K562 (cell line): ENCODE data around the gene LUZP1. TPM values are rescaled to one million over a fixed set of nuclear protein-coding genes. Genes with fewer than 3 reads are reported as not detected.

Source experiments
- ATAC-seq: fragments of 200-7000 bp; cut with Tn5 transposase; 3 replicates; pipeline ENCODE4 v1.9.1; 2020; ENCODE audit warnings: moderate library complexity
- BruUV-seq: library from RNA; stranded (reverse); fragments of 400-500 nt; replicated peaks from 2 replicates; lab custom pipeline; 2021; lab: Mats Ljungman, UMichigan
- CTCF ChIA-PET: fragments of 300-600 bp; formaldehyde crosslinking; extraction: SDS; loops from one replicate; lab custom pipeline; 2021; ENCODE audit warnings: low intra/inter-chr PET ratio; lab: Yijun Ruan, JAX
- POLR2A ChIA-PET: fragments of 300-600, 350-650 bp; sonication (Branson Sonifier 250); formaldehyde crosslinking; extraction: SDS; loops from one replicate; lab custom pipeline; 2021; ENCODE audit warnings: antibody characterized with exemption, inconsistent platforms; lab: Yijun Ruan, JAX
- DNase-seq, 4 experiments: peaks; one replicate each; pipeline versions ENCODE4 v3.0.0 to v3.0.0-alpha.2; 2011 to 2018; ENCODE audit warnings: low spot score in 3 of 4, mixed read lengths in 3 of 4; ENCODE audit errors: extremely low read depth in 1 of 4
- FAIRE-seq: peaks from 2 replicates; lab custom pipeline; 2011; peaks lifted over from hg19 to GRCh38; lab: Jason Lieb, UNC
- H2AFZ ChIP-seq: 2 replicates; pipeline ENCODE4 v1.6.0; 2011; ENCODE audit warnings: low read depth, low read length, control low read depth, inconsistent platforms
- H3K27ac ChIP-seq: fragments of 200-600 bp; 3 replicates; pipeline ENCODE4 v1.8.0; 2011; ENCODE audit warnings: low read depth, mild to moderate bottlenecking, control low read depth, inconsistent platforms, low read length, moderate library complexity, mixed read lengths; ENCODE audit errors: extremely low read depth
- H3K27me3 ChIP-seq, 2 experiments: fragments of 300-600 bp in 1 of 2; 2 replicates in 1 of 2; 3 replicates in 1 of 2; pipeline versions ENCODE4 v1.6.0 to v1.8.0; 2011; ENCODE audit warnings: inconsistent platforms in 2 of 2, low read length in 2 of 2, mild to moderate bottlenecking in 1 of 2, mixed read lengths in 1 of 2, moderate library complexity in 1 of 2; ENCODE audit not compliant: control insufficient read depth in 2 of 2, insufficient read depth in 2 of 2
- H3K36me3 ChIP-seq: fragments of 300-600 bp; 3 replicates; pipeline ENCODE4 v1.8.0; 2011; ENCODE audit warnings: mild to moderate bottlenecking, low read length, inconsistent platforms; ENCODE audit not compliant: control insufficient read depth, insufficient read depth
- H3K4me1 ChIP-seq, 2 experiments: fragments of 200-600 bp in 1 of 2; replicated peaks in 1 of 2; 2 replicates in 1 of 2; 3 replicates in 1 of 2; pipeline versions ENCODE4 v1.5.1 to v1.8.0; 2011; ENCODE audit warnings: inconsistent platforms in 2 of 2, low read length in 2 of 2, mild to moderate bottlenecking in 1 of 2, mixed read lengths in 1 of 2, moderate library complexity in 1 of 2; ENCODE audit not compliant: control insufficient read depth in 2 of 2, insufficient read depth in 2 of 2
- H3K4me2 ChIP-seq: 2 replicates; pipeline ENCODE4 v1.6.1; 2011; ENCODE audit warnings: low read length, control low read depth, inconsistent platforms, mixed read lengths; ENCODE audit not compliant: insufficient read depth
- H3K4me3 ChIP-seq: fragments of 200-600 bp; sonication (generic), shearing (Covaris generic); 2 replicates; pipeline ENCODE4 v1.5.1; 2016; ENCODE audit warnings: control low read depth, inconsistent platforms
- H3K79me2 ChIP-seq: fragments of 200-600 bp; 3 replicates; pipeline ENCODE4 v1.8.0; 2011; ENCODE audit warnings: low read length, inconsistent platforms; ENCODE audit not compliant: control insufficient read depth, insufficient read depth
- H3K9ac ChIP-seq, 2 experiments: 2 replicates each; pipeline versions ENCODE4 v1.6.0 to v1.6.1; 2011; ENCODE audit warnings: low read depth in 2 of 2, low read length in 2 of 2, control low read depth in 1 of 2, inconsistent platforms in 1 of 2, mild to moderate bottlenecking in 1 of 2, mixed read lengths in 1 of 2; ENCODE audit not compliant: insufficient read depth in 1 of 2
- H3K9me1 ChIP-seq: one replicate; pipeline ENCODE4 v1.6.0; 2011; ENCODE audit warnings: inconsistent platforms, mild to moderate bottlenecking, low read length, moderate library complexity; ENCODE audit not compliant: control insufficient read depth, insufficient read depth
- H3K9me3 ChIP-seq: replicated peaks from 2 replicates; pipeline ENCODE4 v1.5.1; 2011; ENCODE audit warnings: low read depth, low read length, inconsistent platforms; ENCODE audit not compliant: control insufficient read depth, insufficient read depth
- H4K20me1 ChIP-seq: replicated peaks from 2 replicates; pipeline ENCODE4 v1.6.1; 2011; ENCODE audit warnings: low read length, inconsistent platforms, mixed read lengths; ENCODE audit not compliant: control insufficient read depth, insufficient read depth
- BCOR ChIP-seq: fragments of 450-650 bp; IDR thresholded peaks from 2 replicates; pipeline ENCODE4 v1.6.1; 2016
- CREBBP ChIP-seq: IDR thresholded peaks from one replicate; pipeline ENCODE4 v1.6.1; 2012; ENCODE audit warnings: low read depth, mild to moderate bottlenecking, control low read depth, inconsistent platforms, low read length
- ELF2 ChIP-seq: fragments of 250-450 bp; sonication (Bioruptor Pico); IDR thresholded peaks from 2 replicates; pipeline ENCODE4 v1.5.0; 2021; ENCODE audit warnings: mild to moderate bottlenecking
- ETS2 ChIP-seq: IDR thresholded peaks from 2 replicates; pipeline ENCODE4 v1.6.1; 2016; ENCODE audit warnings: borderline replicate concordance, missing genetic modification characterization, mild to moderate bottlenecking, moderate library complexity, missing compliant biosample characterization; ENCODE audit not compliant: poor library complexity, severe bottlenecking
- MBD2 ChIP-seq: sonication (generic); IDR thresholded peaks from 2 replicates; pipeline ENCODE4 v1.6.1; 2016; ENCODE audit warnings: low read depth, borderline replicate concordance
- NFIC ChIP-seq: fragments of 450-650 bp; IDR thresholded peaks from 2 replicates; pipeline ENCODE4 v1.6.1; 2017; ENCODE audit warnings: mild to moderate bottlenecking, inconsistent platforms
- RAD21 ChIP-seq, 2 experiments: fragments of 250-450 bp in 1 of 2; fragments of 450-650 bp in 1 of 2; sonication (Bioruptor Pico) in 1 of 2; formaldehyde crosslinking in 1 of 2; IDR thresholded peaks in 1 of 2; conservative IDR thresholded peaks in 1 of 2; 2 replicates each; pipeline versions ENCODE4 v1.4.0 to v1.8.0; 2020 to 2022; ENCODE audit warnings: mild to moderate bottlenecking in 2 of 2, moderate library complexity in 1 of 2
- RAD51 ChIP-seq: fragments of 450-650 bp; IDR thresholded peaks from 2 replicates; pipeline ENCODE4 v1.7.1; 2016; ENCODE audit warnings: low read depth, mild to moderate bottlenecking, borderline replicate concordance
- ZNF445 ChIP-seq: fragments of 250-450 bp; sonication (Bioruptor Pico); IDR thresholded peaks from 2 replicates; pipeline ENCODE4 v1.4.0; 2020; ENCODE audit warnings: low read depth, mild to moderate bottlenecking, moderate library complexity
- WGBS: fragments of 100-300 bp; shearing (Covaris generic); methylation state at CpG from one replicate; pipeline ENCODE4 v1.1.6; 2016; ENCODE audit warnings: low coverage, mixed read lengths; ENCODE audit not compliant: insufficient coverage; ENCODE audit errors: missing lambda C conversion rate; 5-methylcytosine and 5-hydroxymethylcytosine counted together
- in situ Hi-C: fragments of 300-500 bp; cut with MboI; formaldehyde crosslinking; loops from 4 replicates; pipeline ENCODE4 v1.15.0; 2018; ENCODE audit warnings: inconsistent platforms, mixed read lengths
- intact Hi-C: fragments of 100-400 bp; cut with micrococcal nuclease; formaldehyde crosslinking; loops from 2 replicates; pipeline ENCODE4 v1.14.2; 2022
- polyA plus RNA-seq, 8 experiments: library from polyadenylated mRNA; depleted of rRNA in 4 of 8; stranded (reverse) in 5 of 8; unstranded in 3 of 8; fragments of >200 nt; fragmentation: Nextera tagmentation in 2 of 8; fragmentation: Illumina TruSeq in 1 of 8; extraction: Ambion mirVana in 2 of 8; extraction: Trizol in 1 of 8; gene quantifications; 2 replicates each; pipeline versions ENCODE4 v1.2.1 to v1.2.3, GENCODE V29; 2011 to 2014; ENCODE audit warnings: inconsistent platforms in 1 of 8, missing spikeins in 1 of 8
- total RNA-seq, 7 experiments: library from RNA; depleted of rRNA in 6 of 7; stranded (reverse); fragments of >200 nt in 6 of 7; fragmentation: Illumina TruSeq in 2 of 7; extraction: Trizol in 2 of 7; gene quantifications; 2 replicates each; pipeline versions ENCODE4 v1.2.1 to v1.2.3, GENCODE V29; 2011 to 2021; ENCODE audit warnings: low replicate concordance in 1 of 7

LUZP1 gene
- total and polyA plus RNA-seq, 9 of the 15 experiments (the other 6 are each of a cell fraction or from before 2014, with no cell fraction given), result 6.5 to 19.1 (median 12.4) TPM

- no peak for TF ChIP-seq ZNF445
- peak; percentile 98 for TF ChIP-seq NFIC
- TF ChIP-seq ETS2 (tag), result no peak
- TF ChIP-seq RAD21 (CRISPR knock-in tag; conservative IDR thresholded peaks at IDR 0.05 in 1 of 2, IDR thresholded peaks at IDR 0.05 in 1 of 2), result 0 out of 4 replicates have a peak, but pooled peaks of 1 of the 2 experiments have one; percentile 5
- TF ChIP-seq RAD51, result no peak
- no peak for TF ChIP-seq BCOR
These were observed 11.7 kb downstream of the LUZP1 start (continued) for GRCh38 chr1:23156940-23157339.

- peaks cover 53% of the 10 kb centered on the region for H3K79me2 ChIP-seq
- H4K20me1 ChIP-seq, result peaks cover 8% of the 10 kb centered on the region; the same call in 1 of the 2 replicates
- H3K4me2 ChIP-seq, result no peak overlapping the region
- H3K9me3 ChIP-seq, result no peaks in the 10 kb centered on the region
- no peaks in the 10 kb centered on the region for H3K36me3 ChIP-seq
- TF ChIP-seq ELF2 (CRISPR knock-in tag) (no peak), MBD2 (no peak), CREBBP (peak; percentile 20)
- FAIRE-seq (no peak), ATAC-seq (no peak), DNase-seq (no peak)
- 25% methylated on average over 1 of the region's 1 CpG for WGBS
- H3K4me1 ChIP-seq, result peaks cover 3 to 4% of the 10 kb centered on the region in 2 experiments; a peak in 1 of 5 replicates
- H3K27me3 ChIP-seq, result no peaks in the 10 kb centered on the region
- ChIA-PET CTCF (no interaction called here), POLR2A (interaction anchor here (0.7 kb wide), 1 partner anchor 134 kb away, joined by 3 read pairs; no protein-coding TSS in a partner anchor)
- no peak overlapping the region for H2AFZ ChIP-seq
- BruUV-seq, result no TSS peak
- no peak overlapping the region for H3K4me3 ChIP-seq
- intact Hi-C loops (no loop called here), in situ Hi-C loops (no loop called here)
- H3K9me1 ChIP-seq, result no peaks in the 10 kb centered on the region
- no peak overlapping the region for H3K27ac ChIP-seq
- H3K9ac ChIP-seq, result no peak overlapping the region
These were observed 15.5 kb downstream of the LUZP1 start for GRCh38 chr1:23152966-23153684.
